GM12878 (cell line): Measurements from ENCODE around the gene E2F2. TPM values are rescaled to one million over a fixed set of nuclear protein-coding genes. Genes with fewer than 3 reads are reported as not detected.

ENCODE experiments used
- ATAC-seq: fragments of 200-7000 bp; cut with Tn5 transposase; 3 replicates; pipeline ENCODE4 v1.9.1; 2020; ENCODE audit warnings: mild to moderate bottlenecking, moderate library complexity
- BruUV-seq: library from RNA; stranded (reverse); fragments of 400-500 nt; replicated peaks from 2 replicates; lab custom pipeline; 2021; lab: Mats Ljungman, UMichigan
- CTCF ChIA-PET: fragments of 300-600 bp; sonication (Branson Sonifier 250); formaldehyde crosslinking; extraction: SDS; loops from one replicate; lab custom pipeline; 2021; ENCODE audit warnings: inconsistent platforms; lab: Yijun Ruan, JAX
- POLR2A ChIA-PET: fragments of 350-600 bp; formaldehyde crosslinking; extraction: SDS; loops from one replicate; lab custom pipeline; 2021; ENCODE audit warnings: inconsistent platforms; lab: Charles Lee
- RAD21 ChIA-PET: fragments of 300-600 bp; sonication (Branson Sonifier 250); formaldehyde crosslinking; loops from one replicate; lab custom pipeline; 2023; ENCODE audit warnings: antibody characterized with exemption; ENCODE audit not compliant: unreplicated experiment; lab: Charles Lee
- SMC1A ChIA-PET: fragments of 300-600 bp; sonication (Branson Sonifier 250); formaldehyde crosslinking; loops from one replicate; lab custom pipeline; 2023; ENCODE audit not compliant: unreplicated experiment, uncharacterized antibody; lab: Charles Lee
- DNase-seq: peaks from one replicate; pipeline ENCODE4 v3.0.0-alpha.2; 2011; ENCODE audit warnings: low read depth, low spot score
- FAIRE-seq: peaks from 3 replicates; lab custom pipeline; 2011; peaks lifted over from hg19 to GRCh38; lab: Jason Lieb, UNC
- H2AFZ ChIP-seq: 2 replicates; pipeline ENCODE4 v1.6.0; 2011; ENCODE audit warnings: low read depth, low read length, control low read depth; ENCODE audit not compliant: control insufficient read depth
- H3K27ac ChIP-seq: 2 replicates; pipeline ENCODE4 v1.5.1; 2011; ENCODE audit warnings: control low read depth; ENCODE audit not compliant: control insufficient read depth, insufficient read depth
- H3K27me3 ChIP-seq, 2 experiments: replicated peaks in 1 of 2; 2 replicates each; pipeline versions ENCODE4 v1.6.0 to v1.6.1; 2011; ENCODE audit warnings: low read length in 1 of 2; ENCODE audit not compliant: control insufficient read depth in 2 of 2, insufficient read depth in 2 of 2
- H3K36me3 ChIP-seq, 2 experiments: 2 replicates each; pipeline ENCODE4 v1.5.1; 2011; ENCODE audit warnings: low read length in 1 of 2; ENCODE audit not compliant: control insufficient read depth in 2 of 2, insufficient read depth in 2 of 2
- H3K4me1 ChIP-seq: 2 replicates; pipeline ENCODE4 v1.6.1; 2011; ENCODE audit warnings: mild to moderate bottlenecking, low read length, moderate library complexity, mixed read lengths; ENCODE audit not compliant: control insufficient read depth, insufficient read depth
- H3K4me2 ChIP-seq: 2 replicates; pipeline ENCODE4 v1.6.0; 2011; ENCODE audit warnings: control low read depth; ENCODE audit not compliant: control insufficient read depth, insufficient read depth
- H3K4me3 ChIP-seq: fragments of 200-600 bp; sonication (generic); 2 replicates; pipeline ENCODE4 v1.5.1; 2016
- H3K79me2 ChIP-seq: 2 replicates; pipeline ENCODE4 v1.6.0; 2011; ENCODE audit warnings: low read length; ENCODE audit not compliant: control insufficient read depth, insufficient read depth
- H3K9ac ChIP-seq: 2 replicates; pipeline ENCODE4 v1.8.0; 2011; ENCODE audit warnings: low read length, control low read depth, mixed read lengths; ENCODE audit not compliant: control insufficient read depth, insufficient read depth
- H3K9me3 ChIP-seq: replicated peaks from 3 replicates; pipeline ENCODE4 v1.5.1; 2011; ENCODE audit warnings: mild to moderate bottlenecking, low read length; ENCODE audit not compliant: control insufficient read depth, insufficient read depth
- H4K20me1 ChIP-seq: 2 replicates; pipeline ENCODE4 v1.6.0; 2011; ENCODE audit not compliant: control insufficient read depth, insufficient read depth
- BCL3 ChIP-seq: IDR thresholded peaks from 2 replicates; pipeline ENCODE4 v1.6.1; 2011; ENCODE audit warnings: borderline replicate concordance, low read depth, mild to moderate bottlenecking, moderate library complexity, low read length; ENCODE audit not compliant: insufficient read depth, poor library complexity, severe bottlenecking
- MTA2 ChIP-seq: fragments of 450-650 bp; IDR thresholded peaks from 2 replicates; pipeline ENCODE4 v1.6.1; 2016; ENCODE audit warnings: low read depth, mild to moderate bottlenecking, moderate library complexity
- MXI1 ChIP-seq: fragments of 150-350 bp; IDR thresholded peaks from 2 replicates; pipeline ENCODE4 v1.6.1; 2011; ENCODE audit warnings: low read depth, mild to moderate bottlenecking, inconsistent platforms, low read length, improper control_type of control experiment
- RUNX3 ChIP-seq: IDR thresholded peaks from 2 replicates; pipeline ENCODE4 v1.6.1; 2012; ENCODE audit warnings: low read length, inconsistent platforms
- SMAD1 ChIP-seq: fragments of 450-650 bp; IDR thresholded peaks from 2 replicates; pipeline ENCODE4 v1.6.1; 2018; ENCODE audit warnings: mild to moderate bottlenecking, low read depth; ENCODE audit not compliant: partially characterized antibody
- SREBF1 ChIP-seq: IDR thresholded peaks from 2 replicates; pipeline ENCODE4 v1.6.1; 2012; ENCODE audit warnings: mild to moderate bottlenecking, low read length
- ZBTB4 ChIP-seq: fragments of 450-650 bp; formaldehyde crosslinking; IDR thresholded peaks from 2 replicates; pipeline ENCODE4 v1.4.0; 2022; ENCODE audit warnings: mild to moderate bottlenecking, moderate library complexity
- WGBS: methylation state at CpG from one replicate; pipeline ENCODE4 v1.1.6; 2016; ENCODE audit warnings: low lambda C conversion rate; ENCODE audit not compliant: insufficient replicate concordance, insufficient coverage; ENCODE audit errors: missing lambda C conversion rate; 5-methylcytosine and 5-hydroxymethylcytosine counted together
- in situ Hi-C: fragments of 300-500 bp; cut with MboI; formaldehyde crosslinking; loops from 9 replicates; pipeline ENCODE4 v1.14.3; 2018; ENCODE audit warnings: mixed read lengths
- intact Hi-C: fragments of 100-400 bp; cut with micrococcal nuclease; formaldehyde crosslinking; loops from one replicate; pipeline ENCODE4 v1.14.2; 2022; ENCODE audit not compliant: unreplicated experiment
- polyA plus RNA-seq, 11 experiments: library from polyadenylated mRNA; depleted of rRNA in 4 of 11; unstranded in 6 of 11; stranded (reverse) in 5 of 11; fragments of >200 nt; fragmentation: Nextera tagmentation in 4 of 11; fragmentation: Illumina TruSeq in 1 of 11; extraction: Ambion mirVana in 4 of 11; extraction: Trizol in 1 of 11; gene quantifications; 1 replicate in 1 of 11; 2 replicates in 10 of 11; pipeline versions ENCODE4 v1.2.1 to v1.2.3, GENCODE V29; 2011 to 2016; ENCODE audit warnings: inconsistent platforms in 2 of 11, missing spikeins in 2 of 11, low read depth in 1 of 11
- total RNA-seq, 4 experiments: library from RNA; depleted of rRNA in 3 of 4; stranded (reverse); fragments of >200 nt in 3 of 4; fragmentation: Illumina TruSeq in 1 of 4; extraction: Trizol in 1 of 4; gene quantifications; 2 replicates each; pipeline versions ENCODE4 v1.2.1 to v1.2.3, GENCODE V29; 2013 to 2021

The E2F2 gene
- total and polyA plus RNA-seq, 10 of the 15 experiments (the other 5 are each of a cell fraction or from before 2014, with no cell fraction given): 3.8 to 27.2 (median 14.6) TPM

GRCh38 chr1:23578997-23579363 is 47.9 kb upstream of the E2F2 start:
- RAD21 ChIA-PET: interaction anchor here (1.3 to 7.8 kb wide), 2 partner anchors 11 to 17 kb away, joined by 4 to 252 read pairs; no protein-coding TSS in a partner anchor
- 0 out of 2 replicates have a peak overlapping the region, but pooled peaks have one; percentile 7 for H3K4me2 ChIP-seq
- DNase-seq: no peak
- TF ChIP-seq MXI1: no peak
- TF ChIP-seq, all 136 proteins: peak for 0
- Histone ChIP-seq H3K36me3 (no peaks in the 10 kb centered on the region), H3K4me1 (peaks cover 46% of the 10 kb centered on the region), H3K9ac (no peak overlapping the region), H3K79me2 (no peaks in the 10 kb centered on the region), H3K9me3 (no peaks in the 10 kb centered on the region), H3K27me3 (no peaks in the 10 kb centered on the region), H4K20me1 (no peaks in the 10 kb centered on the region), H3K27ac (peak overlapping the region; percentile 96), H3K4me3 (no peak overlapping the region), H2AFZ (no peak overlapping the region)
- no peak for ATAC-seq
- ChIA-PET SMC1A (interaction anchor here (1.6 to 16.8 kb wide), 3 partner anchors 16 to 58 kb away, joined by 3 to 419 read pairs (median 216); partner anchors contain the start of gene ID3), CTCF (interaction anchor here (1.4 kb wide), 1 partner anchor 56 kb away, joined by 6 read pairs; no protein-coding TSS in a partner anchor), POLR2A (interaction anchor here (4.2 to 14.7 kb wide), 2 partner anchors 13 to 25 kb away, joined by 19 to 271 read pairs; no protein-coding TSS in a partner anchor)
- 73% methylated on average over 6 of the region's 6 CpGs for WGBS
- BruUV-seq: no TSS peak
- in situ Hi-C loops: loop anchor here (25.0 kb wide), 2 partner anchors 1433 to 1792 kb away; partner anchors contain the start of gene USP48
- intact Hi-C loops: no loop called here
- FAIRE-seq: no peak

GRCh38 chr1:23578311-23578996 is 47.4 kb upstream of the E2F2 start:
- Histone ChIP-seq H3K27ac (peak overlapping the region; percentile 96), H2AFZ (peak overlapping the region; percentile 20; the same call in 1 of the 2 replicates), H3K79me2 (no peaks in the 10 kb centered on the region), H3K9me3 (no peaks in the 10 kb centered on the region), H3K27me3 (no peaks in the 10 kb centered on the region), H3K36me3 (no peaks in the 10 kb centered on the region), H3K4me3 (peak overlapping the region; percentile 42; the same call in 1 of the 2 replicates), H4K20me1 (no peaks in the 10 kb centered on the region), H3K4me1 (peaks cover 51% of the 10 kb centered on the region), H3K4me2 (peak overlapping the region; percentile 91), H3K9ac (peak overlapping the region; percentile 82)
- no TSS peak for BruUV-seq
- ChIA-PET CTCF (interaction anchor here (1.3 to 4.7 kb wide), 4 partner anchors 11 to 56 kb away, joined by 6 to 64 read pairs (median 12); no protein-coding TSS in a partner anchor), RAD21 (interaction anchor here (1.5 to 7.8 kb wide), 4 partner anchors 7 to 59 kb away, joined by 4 to 252 read pairs (median 20); no protein-coding TSS in a partner anchor), POLR2A (interaction anchor here (1.7 to 14.7 kb wide), 6 partner anchors 13 to 42 kb away, joined by 17 to 271 read pairs (median 40); partner anchors contain the start of gene ID3), SMC1A (interaction anchor here (0.6 to 16.8 kb wide), 7 partner anchors 17 to 891 kb away, joined by 3 to 419 read pairs (median 24); partner anchors contain the start of gene ID3)
- intact Hi-C loops: no loop called here
- ATAC-seq (0 out of 3 replicates have a peak, but pooled peaks have one; percentile 6), FAIRE-seq (no peak), DNase-seq (no peak)
- in situ Hi-C loops: loop anchor here (25.0 kb wide), 2 partner anchors 1434 to 1791 kb away; partner anchors contain the start of gene USP48
- WGBS: 52% methylated on average over 4 of the region's 4 CpGs
- TF ChIP-seq RUNX3: peak; percentile 36; the same call in 1 of the 2 replicates
- no peak for TF ChIP-seq MTA2
- no peak for TF ChIP-seq SREBF1
- TF ChIP-seq SMAD1: no peak
- no peak for TF ChIP-seq BCL3
- TF ChIP-seq ZBTB4 (CRISPR knock-in tag): no peak
